Activated T-cell treated with anti-CD3 and anti-CD28 coated beads for 1 hour (primary cell): Measurements from ENCODE around the gene JADE1.
A peak's percentile ranks its signal among the peaks of the same experiment; 100 is the strongest.

Experiments used
- DNase-seq: peaks from one replicate; pipeline ENCODE4 v3.0.0-alpha.2; 2020; ENCODE audit warnings: low read depth

JADE1 gene

GRCh38 chr4:128810871-128811570, 1.5 kb downstream of the JADE1 start:
- DNase-seq: peak; percentile 75

DNA sequence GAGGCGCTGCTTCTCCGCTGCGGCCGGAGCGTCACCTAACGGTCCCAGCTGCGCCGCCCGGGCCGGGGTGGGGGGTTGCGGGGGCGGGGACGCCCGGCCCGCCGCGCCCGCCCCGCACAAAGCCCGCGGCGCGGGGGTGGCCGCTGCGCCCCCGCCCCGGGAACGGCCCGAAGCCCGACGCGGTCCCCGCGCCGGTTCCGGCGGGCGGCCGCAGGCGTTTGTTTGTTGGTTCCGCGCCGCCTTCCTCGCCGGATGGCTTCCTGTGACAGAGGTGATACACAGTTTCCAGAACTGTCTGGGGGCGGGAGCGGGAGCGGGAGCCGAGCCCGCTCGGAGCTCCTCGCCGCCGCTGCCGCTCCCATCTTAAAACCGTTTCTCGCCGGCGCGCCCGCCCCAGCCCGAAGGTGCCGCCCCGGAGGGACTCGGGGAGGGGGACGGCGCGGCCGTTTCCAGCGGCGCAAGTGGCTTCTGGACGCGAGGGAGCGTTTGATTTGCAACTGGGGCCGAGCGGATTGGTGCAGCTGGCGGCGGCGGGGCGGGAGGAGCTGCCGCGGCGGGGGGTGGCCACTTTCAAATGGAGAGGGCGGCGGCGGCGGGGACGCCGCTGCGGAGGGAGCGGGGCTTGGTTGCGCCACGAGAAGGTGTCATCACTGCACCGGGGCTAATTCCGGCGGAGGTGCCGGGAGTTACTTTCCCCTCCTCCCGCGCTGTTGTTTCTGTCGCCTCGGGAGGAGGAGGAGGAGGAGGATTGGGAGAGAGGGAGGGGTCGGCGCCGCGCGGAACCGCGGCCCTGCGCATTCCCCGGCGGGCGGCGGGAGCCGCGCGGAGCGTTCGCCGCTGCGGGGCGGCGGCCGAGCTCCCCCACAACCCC, 2.3 kb downstream of the JADE1 start:
- DNase-seq: peak; percentile 65

DNA sequence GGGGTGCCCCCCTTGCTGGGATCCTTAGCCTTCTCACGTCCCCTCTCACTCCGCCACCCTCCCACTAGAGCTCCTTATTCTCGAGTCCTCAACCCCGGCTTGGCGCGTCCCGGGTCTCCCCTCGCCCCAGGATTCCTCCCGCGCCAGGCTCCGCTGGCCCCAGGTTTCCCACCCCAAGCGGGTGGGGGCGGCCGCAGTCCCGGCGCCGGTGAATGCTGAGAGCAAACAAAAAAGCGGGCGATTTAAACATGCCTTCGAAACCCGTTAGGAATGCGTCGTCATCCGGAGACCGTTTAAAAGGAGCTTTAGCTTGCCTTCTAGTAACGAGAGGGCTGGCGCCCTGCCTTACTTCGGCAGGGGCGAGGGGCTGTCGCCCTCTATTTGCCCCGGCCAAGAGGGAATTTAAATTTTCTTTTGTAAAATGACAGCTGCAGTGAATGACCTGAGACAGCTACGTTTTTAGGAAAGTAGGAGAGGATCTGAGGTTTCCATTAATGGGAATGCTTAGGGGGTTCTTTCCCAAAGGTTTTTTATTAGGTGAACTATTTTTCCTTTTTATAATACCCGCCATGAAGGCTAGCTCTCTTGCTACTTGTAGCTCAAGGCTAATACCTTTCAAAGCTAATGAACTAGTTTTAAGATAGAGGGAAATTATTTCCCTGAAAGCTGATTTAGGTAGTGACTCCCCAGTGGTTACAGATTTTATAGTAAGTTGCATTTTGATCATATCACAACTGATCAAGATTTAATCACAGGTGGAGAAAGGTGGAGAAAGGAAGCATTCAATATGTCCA, 3.1 kb downstream of the JADE1 start:
- DNase-seq: no peak

DNA sequence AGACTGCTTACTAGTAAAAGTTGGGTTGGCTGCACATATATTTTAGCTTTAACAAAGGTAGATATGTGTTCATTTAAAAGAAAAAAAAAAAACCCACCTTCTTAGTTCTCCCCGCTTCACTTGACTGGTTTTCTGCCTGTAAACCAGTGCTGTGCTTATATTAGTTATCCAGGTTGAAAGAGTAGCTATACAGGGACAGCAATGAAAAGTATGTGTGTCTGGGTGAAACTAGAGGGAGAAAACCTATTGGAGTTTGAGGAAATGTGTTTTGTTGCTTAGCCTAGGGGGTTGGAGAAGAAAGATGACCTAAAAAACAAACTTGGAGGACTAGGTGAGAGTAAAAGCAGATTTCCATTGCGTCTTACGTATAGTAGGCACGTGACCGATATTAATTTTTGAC, 4.5 kb downstream of the JADE1 start:
- DNase-seq: no peak

- DNase-seq: no peak
Measured at GRCh38 chr4:128818442-128818841, 8.9 kb downstream of the JADE1 start.

DNA sequence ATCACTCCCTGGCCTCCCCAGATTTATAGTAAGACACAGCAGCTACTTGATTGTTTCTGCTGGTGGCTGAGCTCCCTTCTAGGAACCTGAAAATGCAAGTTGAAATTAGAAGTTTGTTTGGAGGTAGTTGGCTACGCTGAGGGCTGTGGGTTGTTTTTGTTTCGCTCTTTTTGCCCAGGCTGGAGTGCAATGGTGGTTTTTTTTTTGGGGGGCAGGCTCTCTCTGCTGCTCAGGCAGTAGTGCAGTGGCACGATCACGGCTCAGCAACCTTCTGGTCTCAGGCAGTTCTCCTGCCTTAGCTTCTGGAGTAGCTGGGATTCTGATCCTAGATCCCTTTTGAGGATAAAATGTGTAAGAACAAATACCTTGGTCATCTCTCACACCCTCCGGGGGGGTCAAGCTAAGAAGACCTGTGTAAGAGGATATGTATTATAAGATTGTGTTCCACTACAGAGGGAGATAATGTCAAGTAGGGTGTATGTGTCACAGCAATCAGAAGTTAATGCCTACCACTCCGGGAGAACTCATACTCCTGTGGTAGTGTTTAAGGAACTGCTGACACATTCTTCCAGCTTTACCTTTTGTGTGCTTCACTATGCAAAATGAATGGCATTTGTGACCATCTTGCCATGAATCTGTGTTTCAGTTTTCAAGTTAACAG, 9.7 kb downstream of the JADE1 start:
- DNase-seq: no peak

GRCh38 chr4:128820671-128821070, 11.2 kb downstream of the JADE1 start:
- DNase-seq: no peak

- DNase-seq: no peak
Measured at GRCh38 chr4:128821151-128821550, 11.7 kb downstream of the JADE1 start.

GRCh38 chr4:128823025-128823661, 13.6 kb downstream of the JADE1 start:
- DNase-seq: no peak

DNA sequence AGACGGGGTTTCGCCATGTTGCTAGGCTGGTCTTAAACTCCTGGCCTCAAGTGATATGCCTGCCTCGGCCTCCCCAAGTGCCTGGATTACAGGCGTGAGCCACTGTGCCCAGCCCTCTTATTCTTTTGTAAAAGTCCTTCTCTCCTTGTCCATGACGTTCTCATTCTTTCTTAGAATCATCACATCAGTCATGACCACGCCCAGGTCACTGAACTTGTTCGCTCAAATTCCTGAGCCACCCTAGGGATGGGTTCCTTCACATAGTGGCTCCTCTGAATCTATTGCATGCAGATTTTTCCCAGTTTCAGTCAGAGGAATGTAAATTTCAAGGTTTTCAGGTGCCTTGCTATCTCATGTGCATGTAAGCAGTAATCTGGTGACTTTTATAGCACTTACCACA, 15.7 kb downstream of the JADE1 start:
- DNase-seq: no peak

DNA sequence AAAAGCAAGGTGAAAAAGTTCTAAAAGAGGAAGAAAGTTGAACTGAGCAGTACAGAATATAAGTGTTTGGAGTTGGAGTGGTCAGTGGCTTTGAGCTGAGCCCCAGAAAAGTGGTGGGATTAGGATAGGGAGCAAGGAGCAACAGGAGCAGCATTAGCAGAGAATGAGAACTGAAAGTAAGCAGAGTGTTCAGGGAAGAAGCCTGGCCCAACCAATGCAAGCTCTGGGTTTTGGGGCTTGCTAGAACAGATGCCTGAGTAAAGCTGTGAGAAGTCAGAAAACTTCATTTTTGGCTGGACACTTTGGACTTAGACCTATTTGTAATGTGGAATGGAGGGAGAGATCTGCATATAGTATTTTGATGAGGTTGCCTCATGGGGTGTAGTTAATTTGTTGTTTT, 17.8 kb downstream of the JADE1 start:
- DNase-seq: no peak

GRCh38 chr4:128830906-128831503, 21.5 kb downstream of the JADE1 start:
- no peak for DNase-seq

- DNase-seq: no peak
Measured at GRCh38 chr4:128831531-128832242, 22.2 kb downstream of the JADE1 start.

DNA sequence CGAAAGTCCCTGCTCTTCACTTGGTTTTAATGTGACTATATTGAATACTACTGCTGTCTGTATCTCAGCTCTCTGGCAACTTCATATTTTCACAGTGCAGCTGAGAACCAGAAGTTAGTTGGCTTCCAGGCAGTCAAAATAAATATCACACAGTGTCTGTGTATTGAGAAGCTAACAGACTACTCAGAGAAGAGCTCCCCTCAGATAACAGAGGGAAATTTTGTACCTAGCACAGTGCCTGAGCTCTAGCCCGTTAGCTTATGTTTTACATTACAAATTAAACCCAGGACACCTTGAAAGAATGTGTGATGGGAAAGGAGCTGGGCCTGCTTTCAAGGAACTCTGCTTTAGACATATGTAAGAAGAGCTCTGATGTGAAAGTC, 22.7 kb downstream of the JADE1 start:
- no peak for DNase-seq

DNA sequence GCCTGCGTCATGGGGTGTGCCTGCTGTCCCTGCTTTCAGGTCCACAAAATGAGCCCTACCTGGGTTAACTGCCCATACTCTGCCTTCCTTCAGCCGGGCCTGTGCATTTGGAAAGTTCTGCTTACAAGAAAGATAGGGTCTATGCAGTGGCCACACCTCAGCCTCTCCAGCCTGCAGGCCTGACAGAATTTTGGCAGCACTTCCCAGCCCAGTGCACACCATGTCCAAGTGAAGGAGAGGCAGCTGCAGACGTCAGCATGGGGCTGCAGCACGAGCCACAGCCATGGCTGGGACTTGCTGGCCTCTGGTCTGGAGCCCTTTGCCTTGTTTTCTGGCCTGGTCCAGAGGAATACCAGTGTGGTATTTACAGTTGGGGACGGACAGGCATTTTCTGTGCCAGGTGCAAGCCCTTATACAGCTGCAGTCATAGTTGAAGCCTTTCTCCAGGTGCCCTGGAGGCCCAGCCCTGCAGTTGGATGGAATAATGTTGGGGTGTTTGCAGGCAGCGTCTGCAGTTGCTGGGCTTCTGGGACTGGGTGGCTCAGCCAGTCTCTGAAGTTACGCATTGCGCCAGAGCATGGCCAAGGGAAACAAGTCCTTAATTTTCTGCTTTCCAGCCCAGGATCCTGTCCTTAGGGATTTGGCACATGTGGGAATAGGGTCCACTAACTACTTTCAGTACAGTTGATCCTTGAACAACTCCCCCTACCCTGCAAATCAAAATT, 26.2 kb downstream of the JADE1 start:
- no peak for DNase-seq

GRCh38 chr4:128837198-128837597, 27.7 kb downstream of the JADE1 start:
- no peak for DNase-seq

- no peak for DNase-seq
Measured at GRCh38 chr4:128837679-128838078, 28.2 kb downstream of the JADE1 start.

- no peak for DNase-seq
Measured at GRCh38 chr4:128840711-128841318, 31.3 kb downstream of the JADE1 start.

DNA sequence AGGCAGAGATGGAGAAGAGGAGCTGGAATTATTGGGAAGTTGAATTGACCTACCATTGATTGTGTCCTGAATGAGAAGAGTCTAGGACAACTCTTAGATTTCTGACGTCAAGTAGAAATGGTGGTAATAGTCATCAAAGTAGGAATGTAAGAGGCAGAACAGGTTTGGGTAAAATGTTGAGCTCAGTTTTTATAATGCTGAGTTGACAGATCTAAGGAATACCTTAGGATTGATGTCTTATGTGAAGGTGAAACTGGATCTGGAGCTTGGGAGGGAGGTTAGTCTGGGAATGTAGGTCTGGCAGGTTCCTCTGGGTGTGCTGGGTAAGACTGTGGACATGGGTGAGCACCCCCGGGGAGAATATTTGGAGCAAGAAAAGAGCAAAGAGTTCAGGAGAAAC, 31.9 kb downstream of the JADE1 start:
- DNase-seq: no peak
